Esophagus squamous epithelium (tissue), 5 donors: ENCODE measurements around the gene CNTN2. TPM values are rescaled to one million over a fixed set of nuclear protein-coding genes. Genes with fewer than 3 reads are reported as not detected.

ENCODE experiments used
- DNase-seq: peaks from one replicate; lab custom pipeline; 2025; lab: John Stamatoyannopoulos, UW
- H3K27ac ChIP-seq, 4 donors: fragments of 200-600 bp; sonication (generic); one replicate each; pipeline ENCODE4 v1.5.1; 2016 to 2019; ENCODE audit warnings: mild to moderate bottlenecking in 1 of 4
- H3K27me3 ChIP-seq, 4 donors: fragments of 200-600 bp; sonication (generic); 1 replicate in 3 of 4; 2 replicates in 1 of 4; pipeline versions ENCODE4 v1.5.1 to v1.6.0; 2017 to 2021; ENCODE audit warnings: antibody characterized with exemption in 1 of 4
- H3K36me3 ChIP-seq, 3 donors: fragments of 200-600 bp; sonication (generic); one replicate each; pipeline ENCODE4 v1.5.1; 2016 to 2019
- H3K4me1 ChIP-seq, 3 donors: fragments of 200-600 bp; sonication (generic); one replicate each; pipeline ENCODE4 v1.5.1; 2017 to 2019
- H3K4me3 ChIP-seq, 4 donors: fragments of 200-600 bp; sonication (generic); 1 replicate in 3 of 4; 2 replicates in 1 of 4; pipeline ENCODE4 v1.5.1; 2016 to 2019; ENCODE audit warnings: mild to moderate bottlenecking in 2 of 4, moderate library complexity in 1 of 4
- H3K9me3 ChIP-seq, 3 donors: fragments of 200-600 bp; sonication (generic); one replicate each; pipeline ENCODE4 v1.5.1; 2016 to 2019
- POLR2A ChIP-seq, 4 donors: fragments of 450-650 bp; IDR thresholded peaks; one replicate each; pipeline ENCODE4 v1.6.1; 2017; ENCODE audit warnings: antibody characterized with exemption in 4 of 4, mild to moderate bottlenecking in 4 of 4, moderate library complexity in 3 of 4
- WGBS, 2 donors: methylation state at CpG; one replicate each; pipeline ENCODE4 v1.1.5; 2018; 5-methylcytosine and 5-hydroxymethylcytosine counted together
- intact Hi-C: fragments of 100-400 bp; cut with DNase I; formaldehyde crosslinking; loops from one replicate; pipeline ENCODE4 v1.15.0; 2022
- total RNA-seq, 4 donors: library from RNA; depleted of rRNA; stranded (reverse); fragments of >200 nt; gene quantifications; one replicate each; pipeline ENCODE4 v1.1.0, GENCODE V29; 2016
- TF ChIP-seq, protein P1 (sequence below), 6 experiments: fragments of 450-650 bp in 4 of 6; fragments of 200-600 bp in 2 of 6; sonication (generic) in 2 of 6; IDR thresholded peaks; one replicate each; pipeline ENCODE4 v1.5.1; 2016 to 2019; ENCODE audit warnings: antibody characterized with exemption in 6 of 6, mild to moderate bottlenecking in 4 of 6, moderate library complexity in 4 of 6
- donor health status: DM: yes; HTN: yes; CAD: no.

The CNTN2 gene, protein sequence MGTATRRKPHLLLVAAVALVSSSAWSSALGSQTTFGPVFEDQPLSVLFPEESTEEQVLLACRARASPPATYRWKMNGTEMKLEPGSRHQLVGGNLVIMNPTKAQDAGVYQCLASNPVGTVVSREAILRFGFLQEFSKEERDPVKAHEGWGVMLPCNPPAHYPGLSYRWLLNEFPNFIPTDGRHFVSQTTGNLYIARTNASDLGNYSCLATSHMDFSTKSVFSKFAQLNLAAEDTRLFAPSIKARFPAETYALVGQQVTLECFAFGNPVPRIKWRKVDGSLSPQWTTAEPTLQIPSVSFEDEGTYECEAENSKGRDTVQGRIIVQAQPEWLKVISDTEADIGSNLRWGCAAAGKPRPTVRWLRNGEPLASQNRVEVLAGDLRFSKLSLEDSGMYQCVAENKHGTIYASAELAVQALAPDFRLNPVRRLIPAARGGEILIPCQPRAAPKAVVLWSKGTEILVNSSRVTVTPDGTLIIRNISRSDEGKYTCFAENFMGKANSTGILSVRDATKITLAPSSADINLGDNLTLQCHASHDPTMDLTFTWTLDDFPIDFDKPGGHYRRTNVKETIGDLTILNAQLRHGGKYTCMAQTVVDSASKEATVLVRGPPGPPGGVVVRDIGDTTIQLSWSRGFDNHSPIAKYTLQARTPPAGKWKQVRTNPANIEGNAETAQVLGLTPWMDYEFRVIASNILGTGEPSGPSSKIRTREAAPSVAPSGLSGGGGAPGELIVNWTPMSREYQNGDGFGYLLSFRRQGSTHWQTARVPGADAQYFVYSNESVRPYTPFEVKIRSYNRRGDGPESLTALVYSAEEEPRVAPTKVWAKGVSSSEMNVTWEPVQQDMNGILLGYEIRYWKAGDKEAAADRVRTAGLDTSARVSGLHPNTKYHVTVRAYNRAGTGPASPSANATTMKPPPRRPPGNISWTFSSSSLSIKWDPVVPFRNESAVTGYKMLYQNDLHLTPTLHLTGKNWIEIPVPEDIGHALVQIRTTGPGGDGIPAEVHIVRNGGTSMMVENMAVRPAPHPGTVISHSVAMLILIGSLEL
- under 1 TPM in 1 of 4 donors, not detected in 3; 0.19 TPM for total RNA-seq

DNA sequence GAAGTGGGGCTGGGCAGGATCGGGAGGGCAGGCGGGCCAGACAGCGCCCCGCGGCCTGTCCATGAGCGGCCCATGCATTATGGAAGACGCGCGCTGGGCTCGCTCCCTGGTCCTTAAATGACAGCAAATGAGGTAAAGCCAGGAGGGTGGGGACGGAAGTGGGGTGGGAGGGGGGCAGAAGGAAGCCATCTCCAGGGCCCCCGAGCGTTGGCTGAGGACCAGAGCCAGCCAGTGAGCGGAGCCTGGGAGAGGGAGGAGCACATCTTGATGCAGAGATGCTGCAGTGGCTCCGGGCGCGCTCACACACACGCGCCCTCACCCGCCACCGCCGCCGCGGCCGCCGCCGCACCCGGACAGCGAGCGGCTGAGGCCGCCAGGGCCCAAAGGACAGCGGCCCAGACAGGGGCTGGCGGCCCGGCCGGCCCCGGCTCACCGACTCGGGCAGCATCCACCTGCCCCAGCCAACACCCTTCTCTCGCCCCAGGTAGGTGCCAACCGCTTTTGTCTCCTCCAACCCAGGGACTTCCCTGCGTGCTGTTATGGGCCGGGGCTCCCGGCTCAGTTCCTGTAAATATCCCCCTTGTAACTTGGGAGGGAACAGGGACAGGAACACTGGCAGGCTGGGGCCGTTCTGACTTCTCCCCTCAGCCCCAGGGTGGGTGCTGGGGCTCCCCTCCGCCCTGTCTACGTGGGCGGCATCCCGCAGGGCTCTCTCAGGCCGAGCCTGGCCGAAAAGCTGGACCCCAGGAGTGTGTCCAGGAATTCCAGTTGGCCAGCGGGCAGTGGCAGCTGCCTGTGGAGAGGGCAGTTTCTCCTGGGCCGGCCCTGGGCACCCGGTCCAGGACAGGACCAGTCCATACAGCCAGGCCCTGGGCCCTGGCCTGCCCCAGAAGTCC, at the start of gene CNTN2:
TSS of gene CNTN2 (plus strand) at position 302 of the 896 bp plus-strand sequence. CDS start 9,974 bp downstream, outside the sequence.
- intact Hi-C loops, result no loop called here
- TF ChIP-seq, protein P1, sequence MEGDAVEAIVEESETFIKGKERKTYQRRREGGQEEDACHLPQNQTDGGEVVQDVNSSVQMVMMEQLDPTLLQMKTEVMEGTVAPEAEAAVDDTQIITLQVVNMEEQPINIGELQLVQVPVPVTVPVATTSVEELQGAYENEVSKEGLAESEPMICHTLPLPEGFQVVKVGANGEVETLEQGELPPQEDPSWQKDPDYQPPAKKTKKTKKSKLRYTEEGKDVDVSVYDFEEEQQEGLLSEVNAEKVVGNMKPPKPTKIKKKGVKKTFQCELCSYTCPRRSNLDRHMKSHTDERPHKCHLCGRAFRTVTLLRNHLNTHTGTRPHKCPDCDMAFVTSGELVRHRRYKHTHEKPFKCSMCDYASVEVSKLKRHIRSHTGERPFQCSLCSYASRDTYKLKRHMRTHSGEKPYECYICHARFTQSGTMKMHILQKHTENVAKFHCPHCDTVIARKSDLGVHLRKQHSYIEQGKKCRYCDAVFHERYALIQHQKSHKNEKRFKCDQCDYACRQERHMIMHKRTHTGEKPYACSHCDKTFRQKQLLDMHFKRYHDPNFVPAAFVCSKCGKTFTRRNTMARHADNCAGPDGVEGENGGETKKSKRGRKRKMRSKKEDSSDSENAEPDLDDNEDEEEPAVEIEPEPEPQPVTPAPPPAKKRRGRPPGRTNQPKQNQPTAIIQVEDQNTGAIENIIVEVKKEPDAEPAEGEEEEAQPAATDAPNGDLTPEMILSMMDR (IDR thresholded peaks at IDR 0.05), result no peak
- TF ChIP-seq POLR2A (IDR thresholded peaks at IDR 0.05), result no peak
- H3K4me3 ChIP-seq, result peak within 1 kb of the TSS in 2 of 4 donors; percentile 5 to 12
- H3K27ac ChIP-seq, result no peak within 1 kb of the TSS
- no peak for DNase-seq
- peaks cover 0 to 10% (median 0%) of the 10 kb centered on the region in 3 donors for H3K4me1 ChIP-seq
- WGBS, 2 donors, result 0 to 3% methylated on average over 1 to 8 of the region's 53 CpGs
- H3K36me3 ChIP-seq, result no peaks in the 10 kb centered on the region
- H3K9me3 ChIP-seq, result no peaks in the 10 kb centered on the region
- H3K27me3 ChIP-seq, result peaks cover 4 to 98% (median 8%) of the 10 kb centered on the region in 4 donors

- intact Hi-C loops, result loop anchor here (5.0 to 10.0 kb wide), 2 partner anchors 68 to 251 kb away; no protein-coding TSS in a partner anchor
- no peak for DNase-seq
- no peak overlapping the region for H3K4me3 ChIP-seq
- H3K27me3 ChIP-seq, result peaks cover 0 to 16% (median 0%) of the 10 kb centered on the region in 4 donors
- TF ChIP-seq, protein P1 (IDR thresholded peaks at IDR 0.05), result no peak
- TF ChIP-seq POLR2A (IDR thresholded peaks at IDR 0.05), result no peak
- H3K27ac ChIP-seq, result no peak overlapping the region
- H3K4me1 ChIP-seq, result peaks cover 0 to 10% (median 0%) of the 10 kb centered on the region in 3 donors
- WGBS, 2 donors, result 70 to 85% methylated on average over 7 to 8 of the region's 10 CpGs
- H3K9me3 ChIP-seq, result no peaks in the 10 kb centered on the region
- no peaks in the 10 kb centered on the region for H3K36me3 ChIP-seq
Measured at GRCh38 chr1:204994086-204994862, 48.7 kb upstream of the CNTN2 start.

DNA sequence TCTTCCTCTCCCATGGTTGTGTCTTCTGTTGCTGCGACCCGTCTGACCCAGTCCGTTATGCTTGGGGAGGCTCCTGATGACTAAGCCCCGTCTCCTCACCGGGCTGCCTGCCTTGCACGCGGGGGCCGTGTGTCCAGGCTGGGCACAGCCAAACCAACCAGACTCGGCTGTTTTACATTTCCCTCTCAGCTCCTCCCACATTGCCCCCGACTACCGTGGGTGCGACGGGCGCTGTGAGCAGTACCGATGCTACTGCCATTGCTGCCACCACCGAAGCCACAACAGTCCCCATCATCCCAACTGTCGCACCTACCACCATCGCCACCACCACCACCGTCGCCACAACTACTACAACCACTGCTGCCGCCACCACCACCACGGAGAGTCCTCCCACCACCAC, 46.0 kb upstream of the CNTN2 start:
- no peaks in the 10 kb centered on the region for H3K36me3 ChIP-seq
- no peaks in the 10 kb centered on the region for H3K9me3 ChIP-seq
- H3K4me1 ChIP-seq, result peaks cover 0 to 10% (median 0%) of the 10 kb centered on the region in 3 donors
- 86 to 87% methylated on average over 16 to 20 of the region's 22 CpGs for WGBS, 2 donors
- peaks cover 0 to 21% (median 0%) of the 10 kb centered on the region in 4 donors for H3K27me3 ChIP-seq
- H3K4me3 ChIP-seq, result no peak overlapping the region
- H3K27ac ChIP-seq, result peak overlapping the region in 2 of 4 donors; percentile 45 to 52
- DNase-seq, result no peak
- intact Hi-C loops, result loop anchor here (10.0 kb wide), 1 partner anchor 248 kb away; no protein-coding TSS in a partner anchor
- no peak for TF ChIP-seq POLR2A (IDR thresholded peaks at IDR 0.05)
- TF ChIP-seq, protein P1 (IDR thresholded peaks at IDR 0.05), result no peak
